ENCODE measurements around the gene BCL2.

GRCh38 chr18:63241760-63242159 is 77.8 kb downstream of the BCL2 start:
- no peak for TF ChIP-seq CTCF (IDR thresholded peaks at IDR 0.05)
- no peak for TF ChIP-seq EP300 (IDR thresholded peaks at IDR 0.05)

All from ovary (tissue), 3 donors.